ENCODE data around the gene APEX2. TPM values are rescaled to one million over a fixed set of nuclear protein-coding genes. Genes with fewer than 3 reads are reported as not detected.

Gene APEX2, protein sequence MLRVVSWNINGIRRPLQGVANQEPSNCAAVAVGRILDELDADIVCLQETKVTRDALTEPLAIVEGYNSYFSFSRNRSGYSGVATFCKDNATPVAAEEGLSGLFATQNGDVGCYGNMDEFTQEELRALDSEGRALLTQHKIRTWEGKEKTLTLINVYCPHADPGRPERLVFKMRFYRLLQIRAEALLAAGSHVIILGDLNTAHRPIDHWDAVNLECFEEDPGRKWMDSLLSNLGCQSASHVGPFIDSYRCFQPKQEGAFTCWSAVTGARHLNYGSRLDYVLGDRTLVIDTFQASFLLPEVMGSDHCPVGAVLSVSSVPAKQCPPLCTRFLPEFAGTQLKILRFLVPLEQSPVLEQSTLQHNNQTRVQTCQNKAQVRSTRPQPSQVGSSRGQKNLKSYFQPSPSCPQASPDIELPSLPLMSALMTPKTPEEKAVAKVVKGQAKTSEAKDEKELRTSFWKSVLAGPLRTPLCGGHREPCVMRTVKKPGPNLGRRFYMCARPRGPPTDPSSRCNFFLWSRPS
- 3.6 and 4.0 TPM in 2 replicates for total RNA-seq

DNA sequence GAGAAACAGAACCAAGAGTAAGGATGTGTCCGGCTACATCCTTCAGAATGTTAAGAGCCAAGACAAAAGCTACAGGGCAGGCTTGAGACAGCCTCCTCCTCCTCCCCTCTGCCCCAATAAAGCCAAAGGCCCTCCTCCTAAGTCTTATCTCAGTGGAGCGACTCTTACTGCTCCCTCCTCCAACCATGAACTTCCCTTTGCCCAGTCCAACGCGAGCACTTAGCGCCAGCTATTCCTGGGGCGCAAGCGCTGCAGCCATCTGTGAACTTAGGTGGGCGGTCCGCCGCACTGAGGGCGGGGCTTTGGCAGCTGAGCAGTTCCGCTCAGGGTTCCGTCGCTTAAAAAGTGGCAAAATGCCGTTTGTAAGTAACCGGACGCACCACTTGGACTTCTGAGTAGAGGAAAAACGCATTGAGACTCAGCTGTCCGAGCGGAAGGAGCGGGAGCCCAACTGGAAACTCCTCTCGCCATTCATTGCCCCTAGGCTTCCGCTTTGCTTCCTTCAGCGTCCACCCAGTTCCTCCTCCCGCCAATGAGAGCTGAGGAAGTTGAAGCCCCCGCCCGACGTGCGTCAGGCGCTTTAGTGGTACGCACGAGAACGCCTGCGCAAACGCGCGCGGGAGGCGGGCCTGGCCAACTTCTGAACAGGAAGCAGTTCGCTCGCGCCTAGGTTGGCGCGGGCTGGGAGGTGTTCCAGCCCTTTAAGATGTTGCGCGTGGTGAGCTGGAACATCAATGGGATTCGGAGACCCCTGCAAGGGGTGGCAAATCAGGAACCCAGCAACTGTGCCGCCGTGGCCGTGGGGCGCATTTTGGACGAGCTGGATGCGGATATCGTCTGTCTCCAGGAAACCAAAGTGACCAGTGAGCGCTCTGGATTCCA is at the start of gene APEX2:
Gene APEX2, plus strand, starts transcription at position 647 of the 882 bp plus-strand sequence. Its CDS starts 60 bp downstream, at position 707.

GRCh38 chrX:54994099-54994498 is 6.1 kb upstream of the APEX2 start, which contains the start of gene PFKFB1:
Gene PFKFB1, minus strand, starts transcription at chrX:54994188. Its CDS starts 181 bp downstream, at chrX:54994007.

GRCh38 chrX:55030271-55031205 is 30.4 kb downstream of the APEX2 start, which contains the start of gene ALAS2:
Gene ALAS2, minus strand, starts transcription at chrX:55030977. Its CDS starts 4,977 bp downstream, at chrX:55026000.

Other genes starting within 250 kb of the APEX2 start
- not detected in 2 replicates for gene ITIH6, start 202.1 kb upstream of the APEX2 start, total RNA-seq
- gene MAGED2, start 192.6 kb upstream of the APEX2 start, total RNA-seq = 194 and 218 TPM in 2 replicates
- 7.7 and 14.0 TPM in 2 replicates for gene TRO, start 79.5 kb upstream of the APEX2 start, total RNA-seq
- under 0.01 TPM in 1 of 2 replicates, not detected in the other for gene PFKFB1, start 6.2 kb upstream of the APEX2 start, total RNA-seq
- gene ALAS2, start 30.6 kb downstream of the APEX2 start, total RNA-seq = not detected in 2 replicates
- gene PAGE2B, start 74.7 kb downstream of the APEX2 start, total RNA-seq = 0.28 TPM in 1 of 2 replicates, not detected in the other
- 0.71 TPM in 1 of 2 replicates, not detected in the other for gene PAGE2, start 88.7 kb downstream of the APEX2 start, total RNA-seq
- gene PAGE5, start 220.0 kb downstream of the APEX2 start, total RNA-seq = 1.0 and 1.4 TPM in 2 replicates